ENCODE data around the gene NKAIN1. TPM values are rescaled to one million over a fixed set of nuclear protein-coding genes. Genes with fewer than 3 reads are reported as not detected.

Gene NKAIN1
- total and polyA plus RNA-seq, 2 of the 13 experiments (the other 11 are each of a cell fraction or from before 2014, with no cell fraction given): 0.29 to 0.40 TPM

GRCh38 chr1:31135973-31136600 is 103.6 kb downstream of the NKAIN1 start (continued):
- TF ChIP-seq RBAK (CRISPR knock-in tag; IDR thresholded peaks at IDR 0.05) (no peak), ZNF318 (CRISPR knock-in tag; IDR thresholded peaks at IDR 0.05) (no peak), SP140L (CRISPR knock-in tag; IDR thresholded peaks at IDR 0.05; ENCODE audit: borderline replicate concordance) (no peak), ZNF570 (CRISPR knock-in tag; IDR thresholded peaks at IDR 0.05; ENCODE audit: borderline replicate concordance) (no peak), GZF1 (CRISPR knock-in tag; IDR thresholded peaks at IDR 0.05) (no peak)

All from HepG2 (cell line).